ENCODE results near the gene LRRTM1.

- TF ChIP-seq CTCF (IDR thresholded peaks at IDR 0.05) (no peak), POLR2A (IDR thresholded peaks at IDR 0.05) (no peak)
Measured at GRCh38 chr2:80252294-80252986, 52.1 kb downstream of the LRRTM1 start.
